HEK293 (cell line): Measurements from ENCODE around the gene PLD6.

Experiments used
- CTCF ChIA-PET: fragments of 350-600 bp; formaldehyde crosslinking; extraction: SDS; loops from one replicate; lab custom pipeline; 2021; ENCODE audit warnings: antibody characterized with exemption; lab: Yijun Ruan, JAX
- POLR2A ChIA-PET: fragments of 300-600 bp; formaldehyde crosslinking; extraction: SDS; loops from one replicate; lab custom pipeline; 2020; ENCODE audit warnings: antibody characterized with exemption, inconsistent platforms; lab: Yijun Ruan, JAX
- H3K27ac ChIP-seq: fragments of 200-500 bp; sonication (Bioruptor generic); 2 replicates; pipeline ENCODE4 v1.5.1; 2014; ENCODE audit warnings: low read depth, low read length, control low read depth, inconsistent platforms; ENCODE audit errors: extremely low read depth
- H3K36me3 ChIP-seq, 2 experiments: fragments of 200-500 bp in 1 of 2; sonication (Bioruptor generic) in 1 of 2; 1 replicate in 1 of 2; 2 replicates in 1 of 2; pipeline ENCODE4 v1.5.1; 2014 to 2017; ENCODE audit warnings: inconsistent platforms in 2 of 2, low read length in 2 of 2; ENCODE audit not compliant: control insufficient read depth in 2 of 2, insufficient read depth in 1 of 2
- H3K4me1 ChIP-seq: fragments of 200-500 bp; sonication (Bioruptor generic); 2 replicates; pipeline ENCODE4 v1.5.1; 2014; ENCODE audit warnings: mild to moderate bottlenecking, low read length, inconsistent platforms; ENCODE audit not compliant: control insufficient read depth, insufficient read depth
- H3K4me3 ChIP-seq: 2 replicates; pipeline ENCODE4 v1.5.1; 2011; ENCODE audit warnings: low read depth, mild to moderate bottlenecking, control low read depth, low read length, moderate library complexity
- H3K9me3 ChIP-seq: fragments of 200-500 bp; sonication (Bioruptor generic); 2 replicates; pipeline ENCODE4 v1.5.1; 2014; ENCODE audit warnings: low read depth, low read length, inconsistent platforms; ENCODE audit not compliant: control insufficient read depth, insufficient read depth
- BCL11B ChIP-seq: fragments of 450-650 bp; formaldehyde crosslinking; IDR thresholded peaks from 2 replicates; pipeline ENCODE4 v1.5.1; 2016; ENCODE audit warnings: low read depth, missing biosample characterization, missing genetic modification characterization
- GLI4 ChIP-seq: fragments of 450-650 bp; formaldehyde crosslinking; IDR thresholded peaks from 2 replicates; pipeline ENCODE4 v1.5.1; 2016; ENCODE audit warnings: missing biosample characterization, missing genetic modification characterization
- GLIS2 ChIP-seq: fragments of 450-650 bp; formaldehyde crosslinking; IDR thresholded peaks from 2 replicates; pipeline ENCODE4 v1.5.1; 2016; ENCODE audit warnings: missing biosample characterization, missing genetic modification characterization
- KLF1 ChIP-seq: fragments of 450-650 bp; formaldehyde crosslinking; IDR thresholded peaks from 2 replicates; pipeline ENCODE4 v1.5.1; 2016; ENCODE audit warnings: missing biosample characterization, missing genetic modification characterization
- PRDM4 ChIP-seq: fragments of 450-650 bp; formaldehyde crosslinking; IDR thresholded peaks from 2 replicates; pipeline ENCODE4 v1.5.1; 2017; ENCODE audit warnings: missing biosample characterization, missing genetic modification characterization
- ZBTB20 ChIP-seq: fragments of 450-650 bp; formaldehyde crosslinking; IDR thresholded peaks from 2 replicates; pipeline ENCODE4 v1.5.1; 2016; ENCODE audit warnings: missing biosample characterization, missing genetic modification characterization
- ZBTB44 ChIP-seq: fragments of 450-650 bp; IDR thresholded peaks from 2 replicates; pipeline ENCODE4 v1.5.1; 2018; ENCODE audit warnings: missing biosample characterization, mild to moderate bottlenecking, missing genetic modification characterization
- ZFP41 ChIP-seq: fragments of 450-650 bp; formaldehyde crosslinking; IDR thresholded peaks from 2 replicates; pipeline ENCODE4 v1.5.1; 2016; ENCODE audit warnings: missing biosample characterization, missing genetic modification characterization, borderline replicate concordance
- ZNF121 ChIP-seq: fragments of 450-650 bp; formaldehyde crosslinking; IDR thresholded peaks from 2 replicates; pipeline ENCODE4 v1.5.1; 2016; ENCODE audit warnings: missing biosample characterization, missing genetic modification characterization
- ZNF138 ChIP-seq: fragments of 450-650 bp; formaldehyde crosslinking; IDR thresholded peaks from 2 replicates; pipeline ENCODE4 v1.5.1; 2016; ENCODE audit warnings: missing biosample characterization, missing genetic modification characterization, borderline replicate concordance
- ZNF16 ChIP-seq: fragments of 450-650 bp; formaldehyde crosslinking; IDR thresholded peaks from 2 replicates; pipeline ENCODE4 v1.5.1; 2016; ENCODE audit warnings: low read depth, missing biosample characterization, missing genetic modification characterization
- ZNF184 ChIP-seq: fragments of 450-650 bp; IDR thresholded peaks from 2 replicates; pipeline ENCODE4 v1.5.1; 2018; ENCODE audit warnings: missing biosample characterization, mild to moderate bottlenecking, missing genetic modification characterization
- ZNF311 ChIP-seq: fragments of 450-650 bp; formaldehyde crosslinking; IDR thresholded peaks from 2 replicates; pipeline ENCODE4 v1.5.1; 2017; ENCODE audit warnings: missing biosample characterization, missing genetic modification characterization, borderline replicate concordance
- ZNF391 ChIP-seq: fragments of 450-650 bp; formaldehyde crosslinking; IDR thresholded peaks from 2 replicates; pipeline ENCODE4 v1.5.1; 2016; ENCODE audit warnings: low read depth, missing biosample characterization, missing genetic modification characterization, borderline replicate concordance
- ZNF449 ChIP-seq: fragments of 450-650 bp; formaldehyde crosslinking; IDR thresholded peaks from 2 replicates; pipeline ENCODE4 v1.5.1; 2017; ENCODE audit warnings: missing biosample characterization, mild to moderate bottlenecking, missing genetic modification characterization, moderate library complexity
- ZNF501 ChIP-seq: fragments of 450-650 bp; formaldehyde crosslinking; IDR thresholded peaks from 2 replicates; pipeline ENCODE4 v1.5.1; 2016; ENCODE audit warnings: missing biosample characterization, missing genetic modification characterization
- ZNF530 ChIP-seq: fragments of 450-650 bp; formaldehyde crosslinking; IDR thresholded peaks from 2 replicates; pipeline ENCODE4 v1.5.1; 2016; ENCODE audit warnings: low read depth, missing biosample characterization, missing genetic modification characterization
- ZNF585B ChIP-seq: fragments of 450-650 bp; formaldehyde crosslinking; IDR thresholded peaks from 2 replicates; pipeline ENCODE4 v1.5.1; 2016; ENCODE audit warnings: missing biosample characterization, missing genetic modification characterization
- ZNF639 ChIP-seq: fragments of 450-650 bp; formaldehyde crosslinking; IDR thresholded peaks from 2 replicates; pipeline ENCODE4 v1.5.1; 2016; ENCODE audit warnings: missing biosample characterization, missing genetic modification characterization
- ZNF654 ChIP-seq: fragments of 450-650 bp; formaldehyde crosslinking; IDR thresholded peaks from 2 replicates; pipeline ENCODE4 v1.5.1; 2016; ENCODE audit warnings: low read depth, missing biosample characterization, missing genetic modification characterization
- ZNF76 ChIP-seq: fragments of 450-650 bp; formaldehyde crosslinking; IDR thresholded peaks from 2 replicates; pipeline ENCODE4; 2016; ENCODE audit warnings: low read depth, missing biosample characterization, missing genetic modification characterization, borderline replicate concordance
- ZNF768 ChIP-seq: fragments of 450-650 bp; formaldehyde crosslinking; IDR thresholded peaks from 2 replicates; pipeline ENCODE4 v1.5.1; 2018; ENCODE audit warnings: missing biosample characterization, mild to moderate bottlenecking, missing genetic modification characterization
- TF ChIP-seq, protein P1 (sequence below): sonication (generic); formaldehyde crosslinking; IDR thresholded peaks from 2 replicates; pipeline ENCODE4 v1.8.1; 2022; ENCODE audit warnings: mild to moderate bottlenecking, moderate library complexity, missing genetic modification reagents

PLD6 gene

DNA sequence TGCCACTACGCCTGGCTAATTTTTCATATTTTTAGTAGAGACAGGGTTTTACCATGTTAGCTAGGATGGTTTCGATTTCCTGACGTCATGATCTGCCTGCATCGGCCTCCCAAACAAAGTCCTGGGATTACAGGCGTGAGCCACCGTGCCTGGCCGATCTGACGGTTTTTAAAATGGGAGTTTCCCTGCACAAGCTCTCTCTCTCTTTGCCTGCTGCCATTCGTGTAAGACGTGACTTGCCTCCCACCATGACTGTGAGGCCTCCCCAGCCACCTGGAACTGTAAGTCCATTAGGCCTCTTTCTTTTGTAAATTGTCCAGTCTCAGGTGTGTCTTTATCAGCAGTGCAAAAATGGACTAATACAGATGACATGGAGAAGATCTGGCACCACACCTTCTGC is 35.5 kb upstream of the PLD6 start:
- no peak for TF ChIP-seq ZNF501 (tag by site-specific recombination)
- H3K27ac ChIP-seq, result no peak overlapping the region
- POLR2A ChIA-PET, result no interaction called here

GRCh38 chr17:17239832-17240231 is 33.7 kb upstream of the PLD6 start:
- peaks cover 0 to 10% of the 10 kb centered on the region in 2 experiments; a peak in 1 of 3 replicates for H3K36me3 ChIP-seq

More for the DNA sequence above, 35.5 kb upstream of the PLD6 start:
- Histone ChIP-seq H3K36me3 (peaks cover 14 to 23% of the 10 kb centered on the region in 2 experiments), H3K4me1 (no peaks in the 10 kb centered on the region; the same call in 1 of the 2 replicates), H3K4me3 (no peak overlapping the region), H3K9me3 (no peaks in the 10 kb centered on the region)
- CTCF ChIA-PET, result interaction anchor here (0.7 kb wide), 1 partner anchor 1510 kb away, joined by 3 read pairs; no protein-coding TSS in a partner anchor

GRCh38 chr17:17237026-17237799 is 31.1 kb upstream of the PLD6 start, which contains the start of gene FLCN:
Gene FLCN, minus strand, starts transcription at chr17:17237168. Its CDS starts 9,031 bp downstream, at chr17:17228137.
- CTCF ChIA-PET, result interaction anchor here (0.6 to 1.2 kb wide), 3 partner anchors 75 to 652 kb away, joined by 3 to 6 read pairs (median 3); no protein-coding TSS in a partner anchor
- H3K9me3 ChIP-seq, result no peaks in the 10 kb centered on the region
- H3K4me3 ChIP-seq, result peak within 1 kb of the TSS; percentile 100
- H3K36me3 ChIP-seq, result peaks cover 0 to 11% of the 10 kb centered on the region in 2 experiments; a peak in 1 of 3 replicates
- H3K4me1 ChIP-seq, result peaks cover 7% of the 10 kb centered on the region; the same call in 1 of the 2 replicates
- peak within 1 kb of the TSS; percentile 98 for H3K27ac ChIP-seq
- POLR2A ChIA-PET, result interaction anchor here (0.7 to 2.7 kb wide), 12 partner anchors 10 to 457 kb away, joined by 3 to 11 read pairs (median 4); partner anchors contain the start of gene COPS3
- peak; percentile 81 for TF ChIP-seq ZNF76 (tag by site-specific recombination)
- TF ChIP-seq, protein P1, sequence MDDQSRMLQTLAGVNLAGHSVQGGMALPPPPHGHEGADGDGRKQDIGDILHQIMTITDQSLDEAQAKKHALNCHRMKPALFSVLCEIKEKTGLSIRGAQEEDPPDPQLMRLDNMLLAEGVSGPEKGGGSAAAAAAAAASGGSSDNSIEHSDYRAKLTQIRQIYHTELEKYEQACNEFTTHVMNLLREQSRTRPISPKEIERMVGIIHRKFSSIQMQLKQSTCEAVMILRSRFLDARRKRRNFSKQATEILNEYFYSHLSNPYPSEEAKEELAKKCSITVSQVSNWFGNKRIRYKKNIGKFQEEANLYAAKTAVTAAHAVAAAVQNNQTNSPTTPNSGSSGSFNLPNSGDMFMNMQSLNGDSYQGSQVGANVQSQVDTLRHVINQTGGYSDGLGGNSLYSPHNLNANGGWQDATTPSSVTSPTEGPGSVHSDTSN (CRISPR knock-in tag), result no peak
- TF ChIP-seq ZNF639, result peak; percentile 74; the same call in 1 of the 2 replicates
- TF ChIP-seq ZNF449 (tag by site-specific recombination), result no peak
- 0 out of 2 replicates have a peak, but pooled peaks have one; percentile 31 for TF ChIP-seq PRDM4
- no peak for TF ChIP-seq ZNF121 (tag by site-specific recombination)
- TF ChIP-seq ZNF16, result no peak
- TF ChIP-seq ZNF311 (tag by site-specific recombination), result no peak
- TF ChIP-seq ZFP41, result no peak
- TF ChIP-seq ZBTB44 (tag by site-specific recombination), result no peak
- no peak for TF ChIP-seq ZNF530 (tag by site-specific recombination)
- peak; percentile 57; the same call in 1 of the 2 replicates for TF ChIP-seq ZBTB20 (tag by site-specific recombination)
- no peak for TF ChIP-seq ZNF138 (tag by site-specific recombination)
- no peak for TF ChIP-seq ZNF585B (tag by site-specific recombination)
- TF ChIP-seq GLIS2, result peak; percentile 61; the same call in 1 of the 2 replicates
- peak; percentile 12; the same call in 1 of the 2 replicates for TF ChIP-seq ZNF654 (tag by site-specific recombination)
- no peak for TF ChIP-seq GLI4 (tag by site-specific recombination)

More at GRCh38 chr17:17239832-17240231, 33.7 kb upstream of the PLD6 start:
- Histone ChIP-seq H3K4me1 (peaks cover 7% of the 10 kb centered on the region; the same call in 1 of the 2 replicates), H3K27ac (no peak overlapping the region), H3K9me3 (no peaks in the 10 kb centered on the region), H3K4me3 (no peak overlapping the region)
- ChIA-PET POLR2A (interaction anchor here (1.0 kb wide), 1 partner anchor 61 kb away, joined by 3 read pairs; no protein-coding TSS in a partner anchor), CTCF (interaction anchor here (0.9 kb wide), 1 partner anchor 29 kb away, joined by 4 read pairs; no protein-coding TSS in a partner anchor)
- TF ChIP-seq ZNF184 (no peak), ZNF391 (tag by site-specific recombination) (no peak), ZBTB20 (tag by site-specific recombination) (no peak), ZNF768 (no peak), BCL11B (tag by site-specific recombination) (no peak), KLF1 (no peak)
